Measurements from ENCODE around the gene CD4.
"Not testable (repeated sequence)": the region's sequence is repeated elsewhere in the genome, so short reads cannot be mapped to it uniquely, and the experiment has no call there.

The CD4 gene

GRCh38 chr12:6849976-6850560 is 60.7 kb downstream of the CD4 start:
- no peak for DNase-seq

- DNase-seq = no peak
These were observed 61.4 kb downstream of the CD4 start for GRCh38 chr12:6850796-6851152.

GRCh38 chr12:6851153-6851920 is 62.0 kb downstream of the CD4 start, which contains the start of gene CDCA3:
Gene CDCA3, minus strand, starts transcription at chr12:6851286. Its CDS starts 334 bp downstream, at chr12:6850952.
- peak; percentile 86 for DNase-seq

- peak; percentile 94 for DNase-seq
These were observed 62.8 kb downstream of the CD4 start, which contains the start of gene USP5 for GRCh38 chr12:6851921-6852650. Gene USP5, plus strand, starts transcription at chr12:6852150. Its CDS starts 30 bp downstream, at chr12:6852180.

GRCh38 chr12:6852651-6853354 is 63.5 kb downstream of the CD4 start:
- DNase-seq = peak; percentile 39

- no peak for DNase-seq
These were observed 64.3 kb downstream of the CD4 start for GRCh38 chr12:6853626-6854025.

GRCh38 chr12:6854036-6854435 is 64.7 kb downstream of the CD4 start:
- DNase-seq = no peak

GRCh38 chr12:6855322-6855721 is 66.0 kb downstream of the CD4 start:
- no peak for DNase-seq

- no peak for DNase-seq
These were observed 69.5 kb downstream of the CD4 start for GRCh38 chr12:6858799-6859198.

- DNase-seq = no peak
These were observed 70.8 kb downstream of the CD4 start for GRCh38 chr12:6860116-6860515.

GRCh38 chr12:6860942-6861341 is 71.6 kb downstream of the CD4 start:
- DNase-seq = no peak

- DNase-seq = no peak
These were observed 72.1 kb downstream of the CD4 start for GRCh38 chr12:6861391-6861790.

GRCh38 chr12:6863033-6863432 is 73.7 kb downstream of the CD4 start:
- no peak for DNase-seq

- DNase-seq = no peak
These were observed 74.4 kb downstream of the CD4 start for GRCh38 chr12:6863586-6864321.

GRCh38 chr12:6865307-6865706 is 76.0 kb downstream of the CD4 start:
- DNase-seq = not testable (repeated sequence)

GRCh38 chr12:6866163-6866919 is 77.0 kb downstream of the CD4 start:
- no peak for DNase-seq

- DNase-seq = no peak
These were observed 77.6 kb downstream of the CD4 start for GRCh38 chr12:6866920-6867412.

- peak; percentile 74 for DNase-seq
These were observed 78.3 kb downstream of the CD4 start, which contains the start of gene TPI1 for GRCh38 chr12:6867413-6868210. Gene TPI1, plus strand, starts transcription at chr12:6867531. Its CDS starts 36 bp downstream, at chr12:6867567.

GRCh38 chr12:6868211-6869048 is 79.1 kb downstream of the CD4 start:
- no peak for DNase-seq

Measured in T-helper 9 cell (primary cell).